SK-N-SH (cell line): ENCODE data around the gene KLLN. TPM values are rescaled to one million over a fixed set of nuclear protein-coding genes. Genes with fewer than 3 reads are reported as not detected.

Source experiments
- CTCF ChIA-PET: fragments of 300-600, 350-600 bp; formaldehyde crosslinking; extraction: SDS; loops from one replicate; lab custom pipeline; 2021; lab: Yijun Ruan, JAX
- POLR2A ChIA-PET: fragments of 350-600 bp; sonication (Branson Sonifier 250); formaldehyde crosslinking; extraction: SDS; loops from one replicate; lab custom pipeline; 2020; ENCODE audit warnings: antibody characterized with exemption, inconsistent platforms; lab: Yijun Ruan, JAX
- DNase-seq: peaks from one replicate; pipeline ENCODE4 v3.0.0; 2012
- H2AFZ ChIP-seq: fragments of 200-600 bp; sonication (generic); 2 replicates; pipeline ENCODE4 v1.8.1; 2016; ENCODE audit warnings: antibody characterized with exemption, mild to moderate bottlenecking, low read depth
- H3F3A ChIP-seq: fragments of 200-600 bp; sonication (generic); replicated peaks from 2 replicates; pipeline ENCODE3; 2016; ENCODE audit warnings: antibody characterized with exemption, mild to moderate bottlenecking; ENCODE audit not compliant: insufficient read depth
- H3K27ac ChIP-seq, 2 experiments: fragments of 200-500 bp in 1 of 2; fragments of 200-600 bp in 1 of 2; sonication (Bioruptor generic) in 1 of 2; sonication (generic), shearing (Covaris generic) in 1 of 2; 2 replicates each; pipeline versions ENCODE4 v1.5.1 to v1.6.1; 2014 to 2016; ENCODE audit warnings: low read depth in 2 of 2, inconsistent platforms in 1 of 2, low read length in 1 of 2, mild to moderate bottlenecking in 1 of 2, mixed read lengths in 1 of 2
- H3K27me3 ChIP-seq: fragments of 200-600 bp; sonication (generic), shearing (Covaris generic); 2 replicates; pipeline ENCODE4 v1.6.1; 2016; ENCODE audit warnings: mixed run types; ENCODE audit not compliant: insufficient read depth
- H3K36me3 ChIP-seq, 2 experiments: fragments of 200-500 bp in 1 of 2; fragments of 200-600 bp in 1 of 2; sonication (Bioruptor generic) in 1 of 2; sonication (generic) in 1 of 2; replicated peaks in 1 of 2; 2 replicates each; pipeline versions ENCODE3 to v1.5.1; 2014 to 2016; ENCODE audit warnings: low read length in 1 of 2, mild to moderate bottlenecking in 1 of 2; ENCODE audit not compliant: insufficient read depth in 2 of 2, control insufficient read depth in 1 of 2
- H3K4me1 ChIP-seq, 2 experiments: fragments of 200-500 bp in 1 of 2; fragments of 200-600 bp in 1 of 2; sonication (Bioruptor generic) in 1 of 2; sonication (generic), shearing (Covaris generic) in 1 of 2; 2 replicates each; pipeline versions ENCODE4 v1.5.1 to v1.6.1; 2014 to 2016; ENCODE audit warnings: low read depth in 1 of 2, low read length in 1 of 2, mixed run types in 1 of 2; ENCODE audit not compliant: insufficient read depth in 2 of 2, control insufficient read depth in 1 of 2
- H3K4me2 ChIP-seq: fragments of 200-600 bp; sonication (generic), shearing (Covaris generic); 2 replicates; pipeline ENCODE4 v1.6.1; 2017; ENCODE audit warnings: mixed run types
- H3K4me3 ChIP-seq, 2 experiments: fragments of 200-500 bp in 1 of 2; fragments of 200-600 bp in 1 of 2; sonication (Bioruptor generic) in 1 of 2; sonication (generic), shearing (Covaris generic) in 1 of 2; 2 replicates each; pipeline versions ENCODE4 v1.5.1 to v1.8.1; 2014 to 2016; ENCODE audit warnings: low read depth in 2 of 2, inconsistent platforms in 1 of 2, low read length in 1 of 2, mild to moderate bottlenecking in 1 of 2, mixed read lengths in 1 of 2, moderate library complexity in 1 of 2
- H3K79me2 ChIP-seq: fragments of 200-600 bp; sonication (generic); 2 replicates; pipeline ENCODE4 v1.8.1; 2017; ENCODE audit warnings: mild to moderate bottlenecking; ENCODE audit not compliant: insufficient read depth
- H3K9ac ChIP-seq: fragments of 200-600 bp; sonication (generic); 2 replicates; pipeline ENCODE4 v1.6.1; 2017; ENCODE audit warnings: mixed run types
- H3K9me2 ChIP-seq: fragments of 200-600 bp; sonication (generic); 2 replicates; pipeline ENCODE4 v1.6.1; 2017; ENCODE audit warnings: mixed run types
- H3K9me3 ChIP-seq: fragments of 200-600 bp; sonication (generic); 2 replicates; pipeline ENCODE4 v1.6.1; 2017; ENCODE audit warnings: mixed run types, mild to moderate bottlenecking, moderate library complexity
- H4K20me1 ChIP-seq: fragments of 200-600 bp; sonication (generic); 2 replicates; pipeline ENCODE4 v1.6.1; 2017; ENCODE audit warnings: mild to moderate bottlenecking, mixed run types; ENCODE audit not compliant: insufficient read depth
- EZH2phosphoT487 ChIP-seq: fragments of 200-600 bp; sonication (generic); IDR thresholded peaks from 2 replicates; pipeline ENCODE4 v1.6.1; 2017; ENCODE audit warnings: low read depth, mixed run types, mild to moderate bottlenecking, antibody characterized with exemption, moderate library complexity, borderline replicate concordance
- GABPA ChIP-seq: IDR thresholded peaks from 2 replicates; pipeline ENCODE4 v1.4.0; 2012; ENCODE audit warnings: low read depth, mild to moderate bottlenecking
- RAD21 ChIP-seq: IDR thresholded peaks from 2 replicates; pipeline ENCODE4 v1.6.1; 2012; ENCODE audit warnings: mild to moderate bottlenecking, low read length
- RFX5 ChIP-seq: IDR thresholded peaks from 2 replicates; pipeline ENCODE4 v1.6.1; 2012; ENCODE audit warnings: mild to moderate bottlenecking, improper control_type of control experiment, low read length
- RXRA ChIP-seq: IDR thresholded peaks from 2 replicates; pipeline ENCODE4 v1.4.0; 2012; ENCODE audit warnings: low read depth, mild to moderate bottlenecking, borderline replicate concordance
- TAF1 ChIP-seq: IDR thresholded peaks from 2 replicates; pipeline ENCODE4 v1.6.1; 2012; ENCODE audit warnings: low read depth, mild to moderate bottlenecking, low read length, moderate library complexity, borderline replicate concordance
- TCF12 ChIP-seq: IDR thresholded peaks from 2 replicates; pipeline ENCODE4 v1.4.0; 2012
- WGBS: methylation state at CpG from one replicate; pipeline ENCODE4 v1.1.6; 2017; ENCODE audit warnings: low lambda C conversion rate; 5-methylcytosine and 5-hydroxymethylcytosine counted together
- polyA plus RNA-seq, 3 experiments: library from polyadenylated mRNA; depleted of rRNA; stranded (reverse); fragments of >200 nt; gene quantifications; 2 replicates each; pipeline ENCODE4 v1.2.3, GENCODE V29; 2012
- TF ChIP-seq, protein P1 (sequence below): IDR thresholded peaks from 2 replicates; pipeline ENCODE4 v1.4.0; 2012; ENCODE audit warnings: low read depth, borderline replicate concordance
- TF ChIP-seq, protein P2 (sequence below): IDR thresholded peaks from 2 replicates; pipeline ENCODE4 v1.4.0; 2012; ENCODE audit warnings: low read depth
- TF ChIP-seq, protein P3 (sequence below): fragments of 150-350 bp; IDR thresholded peaks from 2 replicates; pipeline ENCODE4 v1.6.1; 2017; ENCODE audit warnings: antibody characterized with exemption, low read length, low read depth, borderline replicate concordance
- TF ChIP-seq, protein P4 (sequence below): fragments of 200-600 bp; sonication (generic); IDR thresholded peaks from 2 replicates; pipeline ENCODE4 v1.6.1; 2017; ENCODE audit warnings: antibody characterized with exemption, mild to moderate bottlenecking, moderate library complexity

The KLLN gene
- polyA plus RNA-seq, 1 of the 3 experiments (the other 2 are of a cell fraction), result 1.2 TPM

DNA sequence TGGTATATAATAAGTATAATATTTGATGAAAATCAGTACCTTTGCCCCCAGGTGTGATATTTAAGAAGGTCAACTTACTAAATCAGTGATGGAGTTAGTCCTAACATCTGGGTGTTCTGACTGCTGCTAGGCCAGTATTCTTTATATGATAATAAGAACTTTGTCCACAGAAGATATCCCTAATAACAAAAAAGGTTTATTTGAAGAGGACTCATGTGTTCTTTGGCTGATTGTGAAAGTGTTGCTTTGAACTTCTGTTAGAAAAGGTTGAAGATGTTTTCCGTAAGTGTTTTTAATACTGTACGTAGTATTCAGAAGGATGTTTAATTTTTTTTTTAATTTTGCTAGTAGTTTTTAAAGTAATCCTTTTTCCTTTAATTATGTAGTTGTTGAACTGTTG lies 10.3 kb upstream of the KLLN start:
- peak overlapping the region; percentile 28 for H3K4me2 ChIP-seq
- TF ChIP-seq, protein P1, sequence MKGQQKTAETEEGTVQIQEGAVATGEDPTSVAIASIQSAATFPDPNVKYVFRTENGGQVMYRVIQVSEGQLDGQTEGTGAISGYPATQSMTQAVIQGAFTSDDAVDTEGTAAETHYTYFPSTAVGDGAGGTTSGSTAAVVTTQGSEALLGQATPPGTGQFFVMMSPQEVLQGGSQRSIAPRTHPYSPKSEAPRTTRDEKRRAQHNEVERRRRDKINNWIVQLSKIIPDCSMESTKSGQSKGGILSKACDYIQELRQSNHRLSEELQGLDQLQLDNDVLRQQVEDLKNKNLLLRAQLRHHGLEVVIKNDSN, result no peak
- TF ChIP-seq TCF12, result no peak
- TF ChIP-seq RXRA, result no peak
- TF ChIP-seq RAD21, result no peak
- TF ChIP-seq, protein P2, sequence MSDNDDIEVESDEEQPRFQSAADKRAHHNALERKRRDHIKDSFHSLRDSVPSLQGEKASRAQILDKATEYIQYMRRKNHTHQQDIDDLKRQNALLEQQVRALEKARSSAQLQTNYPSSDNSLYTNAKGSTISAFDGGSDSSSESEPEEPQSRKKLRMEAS, result no peak
- TF ChIP-seq RFX5, result no peak
- TF ChIP-seq, protein P3, sequence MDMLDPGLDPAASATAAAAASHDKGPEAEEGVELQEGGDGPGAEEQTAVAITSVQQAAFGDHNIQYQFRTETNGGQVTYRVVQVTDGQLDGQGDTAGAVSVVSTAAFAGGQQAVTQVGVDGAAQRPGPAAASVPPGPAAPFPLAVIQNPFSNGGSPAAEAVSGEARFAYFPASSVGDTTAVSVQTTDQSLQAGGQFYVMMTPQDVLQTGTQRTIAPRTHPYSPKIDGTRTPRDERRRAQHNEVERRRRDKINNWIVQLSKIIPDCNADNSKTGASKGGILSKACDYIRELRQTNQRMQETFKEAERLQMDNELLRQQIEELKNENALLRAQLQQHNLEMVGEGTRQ, result no peak
- no peak for TF ChIP-seq EZH2phosphoT487
- POLR2A ChIA-PET, result interaction anchor here (1.6 kb wide), 1 partner anchor 11 kb away, joined by 5 read pairs; the partner anchor contains the start of genes KLLN and PTEN
- peaks cover 9% of the 10 kb centered on the region for H3F3A ChIP-seq
- H3K27me3 ChIP-seq, result no peaks in the 10 kb centered on the region
- no peaks in the 10 kb centered on the region for H3K9me2 ChIP-seq
- H3K36me3 ChIP-seq, result peaks cover 11 to 33% of the 10 kb centered on the region in 2 experiments
- no peak overlapping the region for H3K9ac ChIP-seq
- no peaks in the 10 kb centered on the region for H3K9me3 ChIP-seq
- no peak overlapping the region for H2AFZ ChIP-seq
- H3K27ac ChIP-seq, result peak overlapping the region in 1 of 2 experiments; percentile 60; a peak in 2 of 4 replicates
- CTCF ChIA-PET, result interaction anchor here (1.1 kb wide), 1 partner anchor 10 kb away, joined by 3 read pairs; the partner anchor contains the start of genes KLLN and PTEN
- WGBS, result 96% methylated on average over 2 of the region's 2 CpGs
- H3K4me1 ChIP-seq, result peaks cover 21 to 35% of the 10 kb centered on the region in 2 experiments; a peak in 3 of 4 replicates
- H3K79me2 ChIP-seq, result peaks cover 100% of the 10 kb centered on the region
- peaks cover 63% of the 10 kb centered on the region for H4K20me1 ChIP-seq
- no peak for DNase-seq
- no peak overlapping the region; a peak in 1 of 4 replicates for H3K4me3 ChIP-seq

DNA sequence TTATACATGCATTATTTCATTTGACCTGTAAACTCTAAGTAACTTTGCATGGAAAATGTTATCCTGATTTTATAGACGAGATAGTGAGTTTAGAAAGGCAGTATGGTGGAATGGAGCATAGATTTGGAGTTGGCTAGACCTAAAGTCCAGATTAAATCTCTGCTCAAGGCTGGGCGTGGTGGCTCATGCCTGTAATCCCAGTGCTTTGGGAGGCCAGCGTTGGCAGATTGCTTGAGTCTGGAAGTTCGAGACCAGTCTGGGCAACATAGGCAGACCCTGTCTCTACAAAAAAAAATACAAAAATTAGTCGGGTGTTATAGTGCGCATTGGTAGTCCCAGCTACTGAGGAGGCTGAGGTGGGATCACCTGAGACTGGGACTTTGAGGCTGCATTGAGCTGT lies 9.5 kb upstream of the KLLN start:
- DNase-seq, result no peak
- Histone ChIP-seq H4K20me1 (peaks cover 64% of the 10 kb centered on the region), H2AFZ (no peak overlapping the region), H3K79me2 (peaks cover 100% of the 10 kb centered on the region), H3K4me3 (no peak overlapping the region), H3K4me1 (peaks cover 21 to 35% of the 10 kb centered on the region in 2 experiments; a peak in 3 of 4 replicates), H3K9me2 (no peaks in the 10 kb centered on the region), H3K27ac (0 out of 4 replicates have a peak overlapping the region, but pooled peaks of 1 of the 2 experiments have one; percentile 47), H3K9ac (no peak overlapping the region), H3K36me3 (peaks cover 8 to 30% of the 10 kb centered on the region in 2 experiments), H3K4me2 (0 out of 2 replicates have a peak overlapping the region, but pooled peaks have one; percentile 28), H3K27me3 (no peaks in the 10 kb centered on the region), H3F3A (peaks cover 11% of the 10 kb centered on the region), H3K9me3 (no peaks in the 10 kb centered on the region)
- TF ChIP-seq TAF1, result no peak
- TF ChIP-seq, protein P4, sequence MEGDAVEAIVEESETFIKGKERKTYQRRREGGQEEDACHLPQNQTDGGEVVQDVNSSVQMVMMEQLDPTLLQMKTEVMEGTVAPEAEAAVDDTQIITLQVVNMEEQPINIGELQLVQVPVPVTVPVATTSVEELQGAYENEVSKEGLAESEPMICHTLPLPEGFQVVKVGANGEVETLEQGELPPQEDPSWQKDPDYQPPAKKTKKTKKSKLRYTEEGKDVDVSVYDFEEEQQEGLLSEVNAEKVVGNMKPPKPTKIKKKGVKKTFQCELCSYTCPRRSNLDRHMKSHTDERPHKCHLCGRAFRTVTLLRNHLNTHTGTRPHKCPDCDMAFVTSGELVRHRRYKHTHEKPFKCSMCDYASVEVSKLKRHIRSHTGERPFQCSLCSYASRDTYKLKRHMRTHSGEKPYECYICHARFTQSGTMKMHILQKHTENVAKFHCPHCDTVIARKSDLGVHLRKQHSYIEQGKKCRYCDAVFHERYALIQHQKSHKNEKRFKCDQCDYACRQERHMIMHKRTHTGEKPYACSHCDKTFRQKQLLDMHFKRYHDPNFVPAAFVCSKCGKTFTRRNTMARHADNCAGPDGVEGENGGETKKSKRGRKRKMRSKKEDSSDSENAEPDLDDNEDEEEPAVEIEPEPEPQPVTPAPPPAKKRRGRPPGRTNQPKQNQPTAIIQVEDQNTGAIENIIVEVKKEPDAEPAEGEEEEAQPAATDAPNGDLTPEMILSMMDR, result no peak
- no peak for TF ChIP-seq GABPA
- TF ChIP-seq EZH2phosphoT487, result no peak
- CTCF ChIA-PET, result interaction anchor here (1.1 to 1.5 kb wide), 2 partner anchors 10 to 517 kb away, joined by 3 to 7 read pairs; partner anchors contain the start of genes KLLN and PTEN
- 94% methylated on average over 6 of the region's 6 CpGs for WGBS
- POLR2A ChIA-PET, result no interaction called here
